ENCODE data around the gene POLRMT. TPM values are rescaled to one million over a fixed set of nuclear protein-coding genes. Genes with fewer than 3 reads are reported as not detected.

Gene POLRMT
- total RNA-seq, result 33.2 TPM

DNA sequence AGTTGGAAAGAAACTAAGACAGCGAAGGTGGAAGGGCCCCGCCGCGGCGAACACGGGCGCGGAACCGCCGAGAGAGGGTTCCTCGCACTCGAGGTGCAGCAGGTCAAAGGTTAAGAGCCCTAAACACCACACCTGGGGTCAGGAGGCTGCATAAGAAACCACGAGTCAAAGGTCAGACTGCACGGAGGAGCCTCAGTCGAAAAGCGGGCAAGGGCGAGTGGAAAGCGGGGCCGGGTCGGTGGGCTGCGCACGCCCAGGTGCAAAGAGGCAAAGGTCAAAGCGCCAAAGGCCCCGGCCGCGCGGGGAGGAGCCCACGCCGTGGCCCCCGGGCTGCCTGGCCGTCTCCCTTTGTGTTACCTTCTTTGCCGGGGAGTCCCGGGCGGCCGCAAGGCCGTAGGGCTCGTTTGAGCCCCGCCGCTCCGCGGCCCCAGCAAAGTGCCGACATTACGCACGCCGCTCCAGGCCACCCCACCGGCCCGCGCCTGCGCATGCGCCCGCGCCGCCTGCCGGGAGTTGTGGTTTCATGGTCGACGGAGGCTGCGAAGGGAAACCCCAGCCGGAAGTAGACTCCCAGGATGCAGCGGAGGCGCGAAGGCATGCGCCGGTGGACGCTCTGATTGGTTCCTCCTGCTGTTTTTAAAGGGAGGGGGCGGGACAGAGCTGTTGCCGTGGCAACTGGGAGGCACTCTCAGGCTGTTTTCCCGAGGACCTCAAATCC, at the start of gene POLRMT:
Gene POLRMT (minus strand): TSS at position 470 of the 718 bp plus-strand sequence. CDS start 25 bp downstream, at position 445.

DNA sequence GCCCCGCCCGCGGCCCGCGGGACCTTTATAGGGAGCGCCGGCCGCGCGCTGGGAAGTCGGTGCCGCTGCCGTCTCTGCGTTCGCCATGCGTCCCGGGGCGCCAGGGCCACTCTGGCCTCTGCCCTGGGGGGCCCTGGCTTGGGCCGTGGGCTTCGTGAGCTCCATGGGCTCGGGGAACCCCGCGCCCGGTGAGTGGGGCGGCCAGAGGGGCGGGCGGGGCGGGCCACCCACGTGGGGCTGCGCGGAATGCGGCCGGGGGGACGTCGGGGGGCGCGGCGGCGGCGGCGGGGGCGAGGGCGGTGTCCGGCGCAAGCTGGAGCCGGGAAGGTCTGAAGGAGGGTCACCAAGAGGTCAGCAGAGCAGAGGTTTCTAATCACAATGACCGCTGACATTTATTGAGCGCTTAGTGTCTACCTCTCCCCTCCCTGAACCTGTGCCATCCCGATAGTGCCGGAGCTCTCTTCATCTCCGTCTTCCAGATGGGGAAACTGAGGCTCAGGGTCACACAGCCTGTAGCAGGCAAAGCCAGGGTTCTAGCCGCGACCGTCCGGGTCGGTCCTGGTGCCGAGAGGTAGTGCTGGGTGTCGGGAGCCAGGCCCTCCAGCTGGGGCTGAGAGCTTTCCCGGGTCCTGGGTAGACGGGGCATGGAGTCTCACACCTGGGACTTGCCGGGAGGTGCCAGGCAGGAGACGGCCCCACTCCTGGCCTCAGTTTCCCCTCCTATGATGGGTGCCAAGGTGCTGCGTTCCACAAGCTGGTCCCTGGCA, 43.2 kb upstream of the POLRMT start, which contains the start of gene FSTL3:
Gene FSTL3 (plus strand): TSS at position 54 of the 767 bp plus-strand sequence. CDS start 32 bp downstream, at position 86.

DNA sequence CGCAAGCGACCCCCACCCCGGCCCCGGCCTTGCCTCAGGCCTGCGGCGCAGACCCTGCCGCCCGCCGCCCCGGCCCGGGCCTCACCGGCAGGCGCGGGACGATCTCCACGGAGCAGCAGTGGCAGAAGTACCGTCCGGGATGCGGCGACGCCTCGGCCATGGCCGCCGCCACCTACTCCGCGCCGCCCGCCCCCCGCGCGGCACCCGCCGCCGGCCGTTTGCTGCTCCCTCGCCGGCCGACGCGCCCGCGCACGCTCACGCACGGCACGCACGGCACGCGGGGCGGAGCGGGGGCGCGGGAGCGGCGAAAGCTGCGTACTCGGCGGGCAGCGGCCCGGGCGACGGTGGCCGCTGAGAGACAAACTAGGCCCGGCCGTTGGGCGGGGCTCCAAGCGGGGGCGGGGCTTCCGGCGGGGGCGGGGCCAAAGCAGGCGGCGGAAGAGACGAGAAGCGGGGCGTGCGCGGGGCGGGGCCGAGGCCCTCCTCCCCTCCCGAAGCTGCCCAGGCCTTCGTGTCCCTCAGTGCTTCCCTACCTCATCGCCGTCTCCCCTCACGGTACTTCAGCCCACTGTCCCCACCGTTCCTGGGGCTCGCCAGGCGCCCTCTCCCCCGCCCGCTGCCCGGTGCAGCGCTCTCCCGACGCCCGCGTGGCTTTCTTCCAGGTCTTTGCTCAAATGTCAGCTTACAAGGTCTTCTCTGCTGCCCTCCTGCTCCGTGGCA, 29.8 kb upstream of the POLRMT start, which contains the start of gene RNF126:
Gene RNF126 (minus strand): TSS at position 253 of the 720 bp plus-strand sequence. CDS start 93 bp downstream, at position 160.

DNA sequence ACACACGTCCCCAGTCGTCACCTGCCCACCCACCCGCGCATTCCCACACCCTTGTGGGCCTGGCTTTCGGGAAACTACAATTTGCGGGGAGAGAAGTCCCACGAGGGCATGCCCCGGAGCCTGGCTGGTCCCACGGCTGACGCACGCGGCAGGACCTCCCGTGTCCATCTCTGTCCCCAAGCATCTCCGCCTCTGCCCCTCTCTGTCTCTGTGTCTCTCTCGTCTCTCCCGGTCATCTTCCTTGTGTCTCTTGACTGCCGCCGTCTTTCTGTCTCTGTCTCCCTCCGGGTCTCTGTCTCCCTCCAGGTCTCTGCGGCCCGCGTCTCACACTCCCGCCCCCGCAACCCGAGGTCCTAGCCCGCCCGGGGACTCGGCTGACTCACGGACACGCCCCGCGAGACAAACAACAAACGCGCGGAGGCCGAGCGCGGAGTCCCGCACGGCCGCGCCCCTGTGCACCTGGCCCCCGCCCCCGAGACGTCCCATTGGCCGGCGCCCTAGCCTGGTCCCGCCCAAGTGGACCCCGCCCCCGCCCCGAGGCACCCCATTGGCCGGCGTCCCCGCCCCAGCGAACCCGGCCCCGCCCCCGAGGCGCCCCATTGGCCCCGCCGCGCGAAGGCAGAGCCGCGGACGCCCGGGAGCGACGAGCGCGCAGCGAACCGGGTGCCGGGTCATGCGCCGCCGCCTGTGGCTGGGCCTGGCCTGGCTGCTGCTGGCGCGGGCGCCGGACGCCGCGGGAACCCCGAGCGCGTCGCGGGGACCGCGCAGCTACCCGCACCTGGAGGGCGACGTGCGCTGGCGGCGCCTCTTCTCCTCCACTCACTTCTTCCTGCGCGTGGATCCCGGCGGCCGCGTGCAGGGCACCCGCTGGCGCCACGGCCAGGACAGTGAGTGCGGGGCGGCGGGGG, 6.2 kb upstream of the POLRMT start, which contains the start of gene FGF22:
Gene FGF22 (plus strand): TSS at position 627 of the 908 bp plus-strand sequence. CDS start 47 bp downstream, at position 674.

DNA sequence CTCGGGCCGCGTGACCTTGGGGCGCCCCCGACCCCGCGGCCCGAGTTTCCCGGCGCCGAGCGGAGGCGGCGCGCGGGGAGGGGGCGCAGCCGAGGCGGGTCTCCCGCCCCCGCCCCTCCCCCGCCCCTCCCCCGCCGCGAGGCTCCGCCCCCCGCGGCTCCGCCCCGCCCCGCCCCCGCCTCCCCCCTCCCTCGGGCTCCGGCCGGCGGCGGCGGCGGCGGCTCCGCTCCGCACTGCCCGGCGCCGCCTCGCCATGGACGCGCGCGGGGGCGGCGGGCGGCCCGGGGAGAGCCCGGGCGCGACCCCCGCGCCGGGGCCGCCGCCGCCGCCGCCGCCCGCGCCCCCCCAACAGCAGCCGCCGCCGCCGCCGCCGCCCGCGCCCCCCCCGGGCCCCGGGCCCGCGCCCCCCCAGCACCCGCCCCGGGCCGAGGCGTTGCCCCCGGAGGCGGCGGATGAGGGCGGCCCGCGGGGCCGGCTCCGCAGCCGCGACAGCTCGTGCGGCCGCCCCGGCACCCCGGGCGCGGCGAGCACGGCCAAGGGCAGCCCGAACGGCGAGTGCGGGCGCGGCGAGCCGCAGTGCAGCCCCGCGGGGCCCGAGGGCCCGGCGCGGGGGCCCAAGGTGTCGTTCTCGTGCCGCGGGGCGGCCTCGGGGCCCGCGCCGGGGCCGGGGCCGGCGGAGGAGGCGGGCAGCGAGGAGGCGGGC, 43.5 kb downstream of the POLRMT start, which contains the start of gene HCN2:
Gene HCN2 (plus strand): TSS at position 189 of the 703 bp plus-strand sequence. CDS start 65 bp downstream, at position 254.

DNA sequence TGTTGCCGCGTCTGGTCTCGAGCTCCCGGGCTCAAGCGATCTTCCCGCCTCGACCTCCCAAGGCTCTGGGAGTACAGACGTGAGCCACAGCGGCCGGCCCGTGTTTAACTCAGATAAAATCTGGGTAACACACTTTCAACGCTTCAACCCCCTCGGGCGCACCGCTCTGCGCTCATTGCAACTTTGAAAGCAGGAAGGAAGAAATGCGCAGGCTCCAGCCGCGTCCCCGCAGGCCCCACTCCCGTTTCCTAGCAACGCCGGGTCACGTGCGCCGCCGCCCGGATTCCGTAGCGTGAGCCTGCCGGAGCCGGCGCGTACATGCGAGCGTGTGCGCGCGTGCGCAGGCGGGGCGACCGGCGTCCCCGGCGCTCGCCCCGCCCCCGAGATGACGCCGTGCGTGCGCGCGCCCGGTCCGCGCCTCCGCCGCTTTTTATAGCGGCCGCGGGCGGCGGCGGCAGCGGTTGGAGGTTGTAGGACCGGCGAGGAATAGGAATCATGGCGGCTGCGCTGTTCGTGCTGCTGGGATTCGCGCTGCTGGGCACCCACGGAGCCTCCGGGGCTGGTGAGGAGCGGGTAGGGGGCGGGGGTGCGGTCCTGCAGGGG, 61.1 kb downstream of the POLRMT start, which contains the start of gene BSG:
Gene BSG (plus strand): TSS at position 457 of the 603 bp plus-strand sequence. CDS start 39 bp downstream, at position 496.

Other genes starting within 250 kb of the POLRMT start
- 3.8 TPM for gene C2CD4C, start 224.4 kb downstream of the POLRMT start, total RNA-seq
- gene SHC2, start 172.5 kb downstream of the POLRMT start, total RNA-seq, result 22.5 TPM
- 1.3 TPM for gene MADCAM1, start 137.1 kb downstream of the POLRMT start, total RNA-seq
- gene TPGS1, start 126.0 kb downstream of the POLRMT start, total RNA-seq, result 28.9 TPM
- gene CDC34, start 101.8 kb downstream of the POLRMT start, total RNA-seq, result 83.5 TPM
- gene GZMM, start 89.5 kb downstream of the POLRMT start, total RNA-seq, result not detected
- 413 TPM for gene BSG, start 60.9 kb downstream of the POLRMT start, total RNA-seq
- gene HCN2, start 43.7 kb downstream of the POLRMT start, total RNA-seq, result 6.0 TPM
- gene FGF22, start 6.3 kb upstream of the POLRMT start, total RNA-seq, result not detected
- 25.8 TPM for gene RNF126, start 29.7 kb upstream of the POLRMT start, total RNA-seq
- 36.6 TPM for gene FSTL3, start 42.9 kb upstream of the POLRMT start, total RNA-seq
- not detected for gene PRSS57, start 61.9 kb upstream of the POLRMT start, total RNA-seq
- gene PALM, start 75.4 kb upstream of the POLRMT start, total RNA-seq, result 145 TPM
- 1.4 TPM for gene MISP, start 117.6 kb upstream of the POLRMT start, total RNA-seq
- 113 TPM for gene PTBP1, start 163.9 kb upstream of the POLRMT start, total RNA-seq
- 21.2 TPM for gene PLPPR3, start 188.4 kb upstream of the POLRMT start, total RNA-seq
- 3.4 TPM for gene AZU1, start 194.3 kb upstream of the POLRMT start, total RNA-seq
- gene PRTN3, start 207.5 kb upstream of the POLRMT start, total RNA-seq, result 2.5 TPM
- gene ELANE, start 218.8 kb upstream of the POLRMT start, total RNA-seq, result 6.4 TPM
- 15.3 TPM for gene CFD, start 226.1 kb upstream of the POLRMT start, total RNA-seq

All from camera-type eye (tissue), 1 donor.